ENCODE results near the gene PCSK2. TPM values are rescaled to one million over a fixed set of nuclear protein-coding genes. Genes with fewer than 3 reads are reported as not detected.

PCSK2 gene
- total and polyA plus RNA-seq, 2 donors (not counting 3 experiments of a cell fraction or from before 2014, with no cell fraction given): not detected

- Histone ChIP-seq H3K4me2 (ENCODE audit: insufficient read depth, low read length) (no peak overlapping the region), H3K79me2 (ENCODE audit: control insufficient read depth, insufficient read depth, low read length) (no peaks in the 10 kb centered on the region), H3K9ac (replicated peaks; ENCODE audit: extremely low read depth, insufficient read depth, low read length) (no peak overlapping the region), H3K4me1 (ENCODE audit: control insufficient read depth, extremely low read depth, insufficient read depth, low read length) (no peaks in the 10 kb centered on the region), H4K20me1 (replicated peaks; ENCODE audit: control insufficient read depth, extremely low read depth, insufficient read depth, low read length) (no peaks in the 10 kb centered on the region), H3K9me3 (replicated peaks; ENCODE audit: control insufficient read depth, insufficient read depth, low read length) (no peaks in the 10 kb centered on the region), H3K27me3 (ENCODE audit: control insufficient read depth in 2 of 2, insufficient read depth in 2 of 2, low read length in 2 of 2) (no peaks in the 10 kb centered on the region), H3K9me1 (replicated peaks; ENCODE audit: control insufficient read depth, extremely low read depth, insufficient read depth, low read length) (no peaks in the 10 kb centered on the region), H3K4me3 (replicated peaks in 1 of 3; ENCODE audit: insufficient read depth in 1 of 3, low read depth in 1 of 3, low read length in 3 of 3) (no peak overlapping the region), H3K27ac (ENCODE audit: insufficient read depth, low read depth, low read length) (no peak overlapping the region), H3K36me3 (ENCODE audit: control insufficient read depth in 2 of 2, extremely low read depth in 1 of 2, insufficient read depth in 2 of 2, low read length in 2 of 2) (no peaks in the 10 kb centered on the region), H2AFZ (ENCODE audit: low read depth, low read length) (no peak overlapping the region)
- DNase-seq (ENCODE audit: low read depth, low spot score): no peak
- dilution Hi-C loops (cut with MboI; ENCODE audit: extremely low pct_ligation_motif_present, low sequenced_read_pairs): no loop called here
- CTCF ChIA-PET: no interaction called here
- POLR2A ChIA-PET: no interaction called here
- intact Hi-C loops (cut with micrococcal nuclease): no loop called here
- TF ChIP-seq MYC (IDR thresholded peaks at IDR 0.05; ENCODE audit: low read depth, low read length) (no peak), POLR2AphosphoS5 (IDR thresholded peaks at IDR 0.05; ENCODE audit: insufficient read depth, low read depth, low read length) (no peak), GATA2 (IDR thresholded peaks at IDR 0.05; ENCODE audit: insufficient read depth, insufficient read length, low read depth, low read length) (no peak), FOS (IDR thresholded peaks at IDR 0.05; ENCODE audit: borderline replicate concordance, insufficient read depth, low read length) (no peak), MAX (IDR thresholded peaks at IDR 0.05; ENCODE audit: insufficient read depth, insufficient read length) (no peak)
- no TSS peak for BruUV-seq (replicated peaks)
- no peak for FAIRE-seq
Observed at GRCh38 chr20:17202030-17202429, 24.8 kb upstream of the PCSK2 start.

DNA sequence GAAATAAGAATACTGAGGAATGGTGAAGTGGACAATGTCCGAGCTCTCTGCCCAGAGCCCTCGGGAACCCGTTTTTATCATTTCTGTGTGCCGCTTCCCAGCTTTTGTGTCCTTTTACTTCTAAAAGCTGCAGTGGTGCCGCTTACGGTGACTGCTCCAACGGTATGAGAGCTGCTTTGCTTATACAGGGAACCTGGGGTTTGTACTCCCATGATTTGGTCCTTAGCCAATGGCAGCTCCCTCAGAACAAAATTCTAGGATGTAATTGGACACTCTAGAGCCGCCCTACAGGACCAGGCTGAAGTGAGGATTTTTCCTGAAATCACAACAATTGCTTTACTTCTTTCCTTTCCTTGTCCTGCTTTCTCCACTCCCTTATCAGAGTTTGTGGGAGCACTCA is 24.2 kb upstream of the PCSK2 start:
- Histone ChIP-seq H3K4me3 (replicated peaks in 1 of 3; ENCODE audit: insufficient read depth in 1 of 3, low read depth in 1 of 3, low read length in 3 of 3) (no peak overlapping the region), H3K79me2 (ENCODE audit: control insufficient read depth, insufficient read depth, low read length) (no peaks in the 10 kb centered on the region), H4K20me1 (replicated peaks; ENCODE audit: control insufficient read depth, extremely low read depth, insufficient read depth, low read length) (no peaks in the 10 kb centered on the region), H3K4me1 (ENCODE audit: control insufficient read depth, extremely low read depth, insufficient read depth, low read length) (no peaks in the 10 kb centered on the region), H3K9me3 (replicated peaks; ENCODE audit: control insufficient read depth, insufficient read depth, low read length) (no peaks in the 10 kb centered on the region), H3K27me3 (ENCODE audit: control insufficient read depth in 2 of 2, insufficient read depth in 2 of 2, low read length in 2 of 2) (no peaks in the 10 kb centered on the region), H3K9me1 (replicated peaks; ENCODE audit: control insufficient read depth, extremely low read depth, insufficient read depth, low read length) (no peaks in the 10 kb centered on the region), H3K36me3 (ENCODE audit: control insufficient read depth in 2 of 2, extremely low read depth in 1 of 2, insufficient read depth in 2 of 2, low read length in 2 of 2) (no peaks in the 10 kb centered on the region), H3K9ac (replicated peaks; ENCODE audit: extremely low read depth, insufficient read depth, low read length) (no peak overlapping the region), H2AFZ (ENCODE audit: low read depth, low read length) (no peak overlapping the region), H3K4me2 (ENCODE audit: insufficient read depth, low read length) (no peak overlapping the region), H3K27ac (ENCODE audit: insufficient read depth, low read depth, low read length) (no peak overlapping the region)
- dilution Hi-C loops (cut with MboI; ENCODE audit: extremely low pct_ligation_motif_present, low sequenced_read_pairs): no loop called here
- FAIRE-seq: no peak
- DNase-seq (ENCODE audit: low read depth, low spot score): no peak
- CTCF ChIA-PET: no interaction called here
- BruUV-seq (replicated peaks): no TSS peak
- POLR2A ChIA-PET: no interaction called here
- intact Hi-C loops (cut with micrococcal nuclease): no loop called here
- no peak for TF ChIP-seq MAX (IDR thresholded peaks at IDR 0.05; ENCODE audit: insufficient read depth, insufficient read length)
- no peak for TF ChIP-seq MYC (IDR thresholded peaks at IDR 0.05; ENCODE audit: low read depth, low read length)
- TF ChIP-seq POLR2A (IDR thresholded peaks at IDR 0.05; ENCODE audit: low read depth, low read length): no peak
- TF ChIP-seq EZH2 (IDR thresholded peaks at IDR 0.05; ENCODE audit: borderline replicate concordance, low read depth, low read length, severe bottlenecking): no peak
- no peak for TF ChIP-seq GATA2 (IDR thresholded peaks at IDR 0.05; ENCODE audit: insufficient read depth, insufficient read length, low read depth, low read length)
- no peak for TF ChIP-seq POLR2AphosphoS5 (IDR thresholded peaks at IDR 0.05; ENCODE audit: insufficient read depth, low read depth, low read length)
- no peak for TF ChIP-seq CTCF (IDR thresholded peaks at IDR 0.05; ENCODE audit: extremely low read depth in 1 of 2, insufficient read depth in 1 of 2, low read depth in 1 of 2, low read length in 2 of 2)
- TF ChIP-seq JUN (IDR thresholded peaks at IDR 0.05; ENCODE audit: borderline replicate concordance, insufficient read depth, insufficient read length, low read depth): no peak
- TF ChIP-seq FOS (IDR thresholded peaks at IDR 0.05; ENCODE audit: borderline replicate concordance, insufficient read depth, low read length): no peak

Data from endothelial cell of umbilical vein (primary cell).